ENCODE results near the gene IRX2.

The IRX2 gene

DNA sequence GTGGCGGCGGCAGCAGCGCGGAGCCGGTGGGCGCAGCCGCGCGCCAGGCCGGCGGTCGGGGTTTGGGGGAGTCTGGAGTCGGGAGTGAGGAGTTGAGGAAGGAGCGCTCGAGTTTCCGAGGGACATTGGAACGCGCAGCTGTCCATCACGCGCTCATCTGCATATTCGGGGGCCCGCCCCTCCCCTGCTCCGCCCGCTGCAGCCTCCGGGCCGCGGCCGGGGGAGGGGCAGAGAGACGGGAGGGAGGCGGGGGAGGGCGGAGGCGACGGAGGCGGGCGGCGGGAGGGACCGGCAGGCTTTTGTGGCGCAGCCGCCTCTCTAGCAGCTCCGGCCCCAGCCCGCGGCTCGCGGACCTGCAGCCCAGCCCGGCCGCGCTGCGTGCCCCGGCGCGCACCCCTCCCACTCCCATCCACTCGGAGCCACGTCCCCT lies at the start of gene IRX2:
TSS of gene IRX2 (minus strand) at position 86 of the 430 bp plus-strand sequence. CDS start 264 bp downstream, outside the sequence.
- DNase-seq (ENCODE audit: low read depth): peak; percentile 91

DNA sequence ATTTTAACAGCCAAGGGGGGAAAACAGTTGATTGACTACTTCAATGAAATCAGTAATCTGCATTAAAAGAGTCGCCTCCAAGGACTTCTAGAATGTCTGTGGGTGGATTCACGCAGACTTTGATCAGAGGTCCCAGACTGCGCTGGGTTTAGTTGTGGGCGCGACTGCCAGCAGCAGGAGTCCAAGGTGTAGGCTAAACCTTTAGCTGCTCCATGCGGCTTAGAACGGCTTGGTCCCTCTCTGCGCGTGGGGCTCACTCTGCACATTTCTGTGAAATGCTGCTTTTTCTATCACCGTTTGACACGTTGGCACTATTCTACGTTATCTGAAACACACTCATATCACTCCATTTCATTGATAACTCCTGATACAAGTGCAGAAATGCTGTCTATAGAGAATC lies 48.6 kb upstream of the IRX2 start:
- no peak for DNase-seq (ENCODE audit: low read depth)

DNA sequence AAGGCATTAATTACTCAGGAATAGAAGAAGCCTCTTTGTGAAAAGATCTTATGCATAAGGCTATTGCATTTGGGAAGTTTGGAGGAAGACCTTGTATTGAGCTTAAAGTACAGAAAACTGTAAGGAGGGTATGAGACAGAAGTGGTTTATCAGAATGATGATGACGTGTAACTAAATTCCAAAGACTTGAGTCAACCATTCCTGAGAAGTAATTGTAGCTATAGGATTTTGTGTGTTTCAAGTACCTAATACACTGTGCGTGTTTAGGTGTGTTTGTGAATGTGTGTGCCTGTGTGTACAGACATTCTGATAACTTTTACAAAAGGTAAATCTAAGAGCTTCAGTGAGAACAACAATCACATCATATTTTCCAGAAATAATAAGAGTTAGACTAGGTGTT lies 46.5 kb upstream of the IRX2 start:
- no peak for DNase-seq (ENCODE audit: low read depth)

DNA sequence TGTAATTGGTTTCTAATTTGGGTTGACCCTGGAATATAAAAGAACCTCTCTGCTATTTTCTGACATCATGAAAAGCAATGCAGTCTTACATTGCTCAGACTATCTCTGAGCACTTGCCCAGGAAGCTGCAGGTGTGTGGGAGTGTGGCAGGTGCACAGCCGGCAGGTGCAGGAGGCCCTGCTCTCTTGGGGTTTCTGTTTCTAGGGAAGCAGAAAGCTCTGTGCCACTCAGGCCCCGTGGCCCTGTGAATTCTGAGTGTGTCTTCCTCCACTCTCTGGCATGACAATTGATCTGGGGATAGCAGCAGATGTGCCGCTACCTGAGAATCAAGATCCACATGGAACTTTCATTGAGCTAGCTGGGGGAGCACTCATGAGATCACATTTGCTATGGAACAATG lies 45.7 kb upstream of the IRX2 start:
- DNase-seq (ENCODE audit: low read depth): no peak

DNA sequence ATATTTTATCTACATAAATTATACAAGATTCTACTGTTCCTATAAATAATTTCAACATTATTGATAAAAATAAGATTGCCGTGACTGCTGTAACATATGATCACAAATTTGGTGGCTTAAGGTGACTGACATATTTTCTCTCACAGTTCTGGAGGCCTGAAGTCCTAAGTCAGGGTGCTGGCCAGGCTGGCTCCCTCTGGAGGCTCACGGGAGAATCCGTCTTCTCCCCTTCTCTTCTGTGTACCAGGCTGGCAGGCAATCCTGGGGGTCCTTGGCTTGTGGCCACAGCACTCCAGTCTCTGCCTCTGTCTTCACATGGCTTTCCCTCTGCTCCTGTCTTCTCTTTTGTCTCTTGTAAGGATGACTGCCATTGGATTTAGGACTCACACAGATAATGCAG lies 31.7 kb upstream of the IRX2 start:
- DNase-seq (ENCODE audit: low read depth): no peak

DNA sequence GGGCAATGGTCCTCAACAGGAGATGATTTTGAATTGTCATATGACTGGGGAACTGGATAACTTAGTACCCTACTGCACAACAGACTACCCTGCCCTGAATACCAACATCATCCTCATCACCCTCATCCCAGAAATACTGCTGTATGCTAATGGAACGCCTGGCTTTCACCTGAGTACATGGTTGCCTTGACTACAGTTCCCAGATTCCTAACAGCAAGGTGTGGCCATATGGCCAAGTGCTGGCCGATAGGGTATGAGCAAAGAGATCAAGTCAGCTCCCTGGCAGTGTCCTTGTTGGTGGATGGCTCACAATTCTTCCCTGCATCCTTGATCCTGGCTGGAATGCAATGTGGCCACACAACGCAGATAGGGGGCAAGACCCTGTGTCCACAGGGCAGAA lies 31.2 kb upstream of the IRX2 start:
- no peak for DNase-seq (ENCODE audit: low read depth)

DNA sequence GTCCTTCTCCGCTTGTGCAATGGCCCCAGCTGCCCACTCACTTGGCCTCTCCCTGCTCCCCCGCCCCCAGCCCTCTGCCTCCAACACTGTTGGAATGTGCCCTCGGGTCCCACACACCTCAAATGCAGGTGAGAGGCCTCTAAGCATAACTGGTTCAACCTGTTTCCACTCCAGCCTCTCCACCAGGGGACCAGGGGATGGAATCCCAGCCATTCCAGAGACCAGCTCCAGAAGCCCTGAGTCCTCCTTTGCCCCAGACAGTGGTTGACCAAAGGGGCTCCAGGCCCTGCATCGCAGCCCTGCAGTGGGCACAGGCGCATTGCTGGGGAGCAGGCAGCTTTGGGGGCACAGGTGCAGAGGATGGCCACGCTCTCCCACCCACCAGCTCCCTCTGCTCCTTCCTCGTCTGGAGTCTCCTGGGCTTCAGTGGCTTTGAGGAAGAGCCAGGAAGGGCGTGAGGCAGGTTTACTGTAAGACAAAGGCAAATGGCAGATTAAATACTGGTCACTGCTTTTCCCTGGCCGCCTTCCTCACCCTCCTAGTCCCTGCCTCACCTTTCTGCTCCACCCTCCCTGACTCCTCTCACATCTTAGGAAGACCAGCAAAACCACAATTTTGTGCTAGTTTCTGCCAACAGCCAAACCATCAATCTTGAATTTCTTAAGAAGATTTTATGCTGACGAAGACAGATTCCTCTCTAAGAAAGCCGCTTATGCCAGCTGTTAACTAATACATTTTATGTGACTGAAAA lies 29.1 kb upstream of the IRX2 start:
- DNase-seq (ENCODE audit: low read depth): no peak

DNA sequence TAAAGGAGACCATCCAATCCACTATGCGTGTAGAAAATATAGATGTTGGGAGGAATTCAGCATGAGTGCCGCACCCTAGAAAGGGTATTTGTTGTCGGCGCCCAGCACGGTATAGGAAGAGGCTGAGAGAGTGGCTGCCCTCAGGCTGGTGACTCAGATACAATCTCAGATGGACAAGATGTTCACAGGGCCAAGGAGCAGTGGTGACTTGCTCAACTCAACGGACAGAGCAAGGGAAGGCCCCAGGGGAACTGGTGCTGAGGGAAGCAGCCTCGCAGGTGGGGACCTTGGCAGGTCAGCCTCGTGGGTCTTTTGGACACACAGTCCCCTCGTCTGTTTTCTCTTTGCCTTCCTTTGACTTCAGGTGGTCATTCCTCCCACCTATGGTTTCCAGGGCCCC lies 28.0 kb upstream of the IRX2 start:
- no peak for DNase-seq (ENCODE audit: low read depth)

DNA sequence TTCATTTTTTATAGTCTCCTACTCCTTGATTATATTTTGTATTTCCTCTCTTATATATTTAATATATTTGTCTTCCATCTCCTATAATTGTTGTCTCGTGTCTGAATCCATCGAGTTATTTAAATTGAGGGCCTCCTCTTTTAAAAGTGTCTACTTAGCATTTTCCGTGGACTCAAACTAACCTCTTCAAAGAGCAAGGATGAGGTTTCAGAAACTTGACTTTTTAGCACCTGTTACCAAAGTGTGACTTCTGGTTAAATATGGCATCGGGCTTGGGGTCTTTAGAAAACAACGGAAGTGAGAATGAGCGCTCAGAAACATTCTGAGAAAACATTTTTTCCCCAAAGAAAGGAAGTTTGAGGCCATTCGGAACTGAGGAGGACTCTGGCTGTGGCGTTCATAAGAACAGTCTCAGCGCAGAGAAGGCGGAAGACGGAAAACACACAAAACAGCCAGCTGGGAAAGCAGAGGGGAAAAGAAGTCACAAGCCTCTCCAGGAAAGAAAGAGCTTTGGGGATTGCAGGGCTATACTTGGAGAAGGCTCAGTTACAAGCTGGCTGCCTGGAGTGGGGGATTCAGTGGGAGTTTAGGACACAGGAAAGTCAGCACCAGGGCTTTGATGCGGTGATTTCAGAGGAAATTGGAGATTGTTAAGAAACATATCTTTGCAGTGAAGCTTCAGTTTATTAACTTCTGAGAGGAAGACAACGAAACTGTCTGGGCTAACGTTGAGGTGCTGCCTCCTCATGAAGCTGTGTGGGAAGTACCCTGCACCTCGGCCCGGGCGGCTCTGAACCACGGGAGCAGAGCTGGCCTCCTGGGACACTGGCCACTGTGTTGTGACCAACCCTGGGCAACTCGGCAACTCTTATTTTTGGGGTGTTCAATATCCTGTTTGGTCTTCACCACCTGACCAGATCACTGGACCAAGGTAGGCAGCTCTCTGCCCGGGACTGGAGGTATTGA lies 25.1 kb upstream of the IRX2 start:
- DNase-seq (ENCODE audit: low read depth): no peak

DNA sequence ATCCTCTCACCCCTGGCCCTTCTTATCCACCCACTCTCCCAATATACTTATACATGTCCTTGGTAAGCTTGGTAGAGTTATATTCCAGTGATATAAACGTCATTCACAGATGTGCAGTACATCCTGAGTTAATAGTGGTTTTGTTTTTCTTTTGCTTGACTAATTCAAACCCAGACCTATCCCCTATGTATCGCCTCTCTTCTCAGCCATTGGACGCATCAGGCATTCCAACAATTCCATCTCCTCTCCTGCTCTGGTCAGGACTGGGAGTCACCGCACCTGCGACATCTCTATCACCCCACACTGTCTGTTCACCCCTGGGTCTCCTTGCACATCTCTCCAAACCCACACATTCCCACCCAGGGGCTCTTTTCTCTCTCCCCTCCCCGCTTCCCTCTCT lies 21.9 kb upstream of the IRX2 start:
- DNase-seq (ENCODE audit: low read depth): no peak

DNA sequence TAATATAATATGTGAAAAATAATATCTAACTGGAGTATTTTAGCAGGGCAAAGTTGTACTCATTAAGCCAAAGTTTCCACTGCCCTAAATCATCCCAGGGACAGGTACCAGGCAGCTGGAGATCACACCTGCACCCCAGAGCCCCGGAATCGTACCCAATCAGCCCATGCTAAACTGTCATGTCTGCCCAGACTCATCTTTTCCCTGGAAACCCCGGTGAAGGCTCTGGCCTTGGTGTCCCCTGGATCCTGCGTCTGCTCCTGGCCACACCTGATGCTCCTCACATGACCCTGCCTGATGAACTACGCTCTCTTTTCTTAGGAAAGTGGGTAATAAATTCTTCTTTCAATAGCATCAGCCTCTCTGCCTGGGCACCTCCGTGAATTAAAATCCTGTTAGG lies 15.6 kb upstream of the IRX2 start:
- no peak for DNase-seq (ENCODE audit: low read depth)

DNA sequence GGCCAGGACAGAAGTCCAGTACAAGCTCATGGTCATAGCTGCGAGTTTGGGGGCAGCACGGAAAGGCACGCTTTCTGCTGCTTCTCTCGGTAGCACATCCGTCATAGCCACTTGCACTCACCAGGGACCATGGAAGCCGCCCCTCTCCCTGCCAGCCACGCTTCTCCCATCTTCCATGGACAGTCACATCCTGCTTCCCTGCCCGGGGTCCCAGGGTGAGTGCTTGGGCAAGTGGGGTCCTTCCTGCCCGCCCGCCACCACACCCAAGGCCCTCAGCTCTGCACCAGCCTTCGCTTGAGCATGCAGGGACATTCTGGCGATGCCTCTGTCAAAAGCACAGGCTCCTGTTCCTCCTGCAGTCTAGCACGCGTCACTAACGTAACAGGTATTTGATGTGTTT lies 13.1 kb upstream of the IRX2 start:
- DNase-seq (ENCODE audit: low read depth): no peak

DNA sequence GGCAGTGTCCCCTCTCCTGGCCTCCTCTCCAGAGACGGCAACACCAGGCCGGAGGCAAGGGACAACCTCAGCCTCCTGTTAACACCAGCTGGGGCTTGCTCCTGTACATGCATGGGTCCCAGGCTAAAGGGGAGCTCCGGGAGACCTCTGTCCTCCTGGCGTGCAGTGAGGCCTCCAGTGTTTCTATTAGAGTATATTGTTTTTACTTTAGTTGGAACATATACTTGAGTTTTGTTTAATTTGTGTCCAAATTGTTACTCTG lies 12.0 kb upstream of the IRX2 start:
- DNase-seq (ENCODE audit: low read depth): no peak

DNA sequence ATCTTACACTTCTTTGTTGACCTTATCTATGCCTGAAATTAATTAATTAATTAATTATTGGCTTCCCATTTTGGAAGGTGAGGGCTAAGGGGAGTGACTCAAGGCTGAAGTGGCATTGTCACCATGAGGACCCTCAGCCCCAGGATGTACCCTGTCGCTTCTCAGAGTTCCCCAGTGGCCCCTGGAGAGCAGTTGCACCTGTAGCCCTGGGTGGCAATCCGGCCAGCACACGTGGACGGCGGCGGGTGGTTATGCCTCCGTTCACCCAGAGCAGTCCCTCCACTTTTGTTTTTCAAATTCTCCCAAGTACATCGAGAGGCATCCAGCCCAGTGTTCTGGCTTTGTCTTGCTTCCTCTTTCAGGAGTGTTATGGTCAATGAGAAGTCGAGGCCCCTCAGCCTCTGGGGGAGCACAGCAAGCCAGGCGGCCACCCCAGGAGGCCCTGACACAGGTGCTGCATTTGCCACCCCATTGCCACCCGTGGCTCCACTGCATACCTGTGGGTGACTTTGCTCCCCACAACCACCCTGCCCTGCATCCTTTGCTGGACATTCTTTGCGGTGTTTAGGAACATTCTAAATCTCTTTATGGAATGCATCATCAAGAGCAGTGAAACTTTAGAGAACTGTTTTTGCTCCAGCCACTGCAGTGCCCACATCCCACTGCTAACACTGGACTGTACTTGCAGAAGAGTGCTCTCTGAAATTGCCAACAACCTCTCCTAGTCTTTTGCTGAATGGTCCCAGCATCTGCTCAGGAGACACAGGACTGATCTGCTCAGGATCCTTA lies 11.5 kb upstream of the IRX2 start:
- no peak for DNase-seq (ENCODE audit: low read depth)

DNA sequence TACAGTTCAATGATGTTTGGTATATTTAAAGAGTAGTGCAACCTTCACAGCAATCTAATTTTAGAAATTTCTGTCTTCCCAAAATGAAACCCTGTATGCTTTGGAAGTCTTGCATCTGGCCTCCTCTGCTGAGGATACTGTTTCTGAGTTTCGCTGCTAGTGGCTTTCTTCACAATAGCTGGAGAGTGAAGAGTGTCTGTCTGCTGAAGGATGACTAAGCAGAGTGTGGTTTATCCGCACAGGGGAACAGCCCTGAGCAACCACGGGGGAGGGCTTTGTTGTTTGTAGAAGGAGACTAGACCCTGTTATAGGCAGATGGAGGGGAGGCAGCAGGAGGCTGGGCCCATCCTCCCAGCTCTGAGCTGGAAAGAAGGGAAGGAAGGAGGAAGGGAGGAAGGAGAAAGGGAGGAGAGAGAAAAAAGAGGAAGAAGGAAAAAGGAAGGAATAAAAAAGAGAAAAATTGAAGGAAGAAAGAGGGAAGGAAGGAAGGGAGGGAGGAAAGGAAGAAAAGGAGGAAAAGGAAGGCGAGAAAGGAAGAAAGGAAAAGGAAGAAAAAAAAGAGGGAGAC lies 10.5 kb upstream of the IRX2 start:
- no peak for DNase-seq (ENCODE audit: low read depth)

DNA sequence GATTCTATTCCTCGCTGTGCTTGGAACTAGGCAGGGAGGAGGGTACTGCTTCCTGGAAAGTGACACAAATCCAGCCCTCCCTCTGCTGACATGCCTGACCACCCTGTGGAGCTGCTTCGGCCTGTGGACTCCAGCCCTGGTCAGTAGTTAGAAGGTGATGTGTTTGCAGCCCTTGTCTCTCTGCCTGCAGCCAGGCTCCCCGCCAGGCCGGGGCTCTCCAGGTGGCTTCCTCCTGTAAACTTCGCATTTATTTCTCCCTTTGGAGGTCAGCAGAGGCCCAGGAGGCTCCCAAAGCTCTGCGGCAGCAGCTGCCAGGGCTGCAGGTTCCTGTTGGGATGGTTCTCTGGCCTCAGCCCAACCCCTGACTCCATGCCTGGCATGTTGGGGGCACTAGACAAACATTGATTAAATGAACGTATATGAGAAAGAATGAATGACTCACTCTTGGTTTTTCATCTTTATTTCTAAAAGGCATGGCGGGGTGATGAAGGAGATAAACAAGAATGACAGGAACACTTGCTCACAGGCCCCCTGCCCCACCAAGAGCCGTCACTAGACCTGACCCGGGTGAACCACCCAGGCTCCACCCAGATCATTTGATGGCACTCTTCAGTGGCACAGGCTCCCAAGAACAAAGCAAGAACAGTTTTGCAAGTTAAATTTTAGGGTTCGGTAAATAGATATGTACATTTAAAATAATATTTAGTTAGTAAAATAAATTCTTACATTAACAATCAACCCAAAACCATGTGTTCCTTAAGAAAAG lies 8.4 kb upstream of the IRX2 start:
- DNase-seq (ENCODE audit: low read depth): no peak

DNA sequence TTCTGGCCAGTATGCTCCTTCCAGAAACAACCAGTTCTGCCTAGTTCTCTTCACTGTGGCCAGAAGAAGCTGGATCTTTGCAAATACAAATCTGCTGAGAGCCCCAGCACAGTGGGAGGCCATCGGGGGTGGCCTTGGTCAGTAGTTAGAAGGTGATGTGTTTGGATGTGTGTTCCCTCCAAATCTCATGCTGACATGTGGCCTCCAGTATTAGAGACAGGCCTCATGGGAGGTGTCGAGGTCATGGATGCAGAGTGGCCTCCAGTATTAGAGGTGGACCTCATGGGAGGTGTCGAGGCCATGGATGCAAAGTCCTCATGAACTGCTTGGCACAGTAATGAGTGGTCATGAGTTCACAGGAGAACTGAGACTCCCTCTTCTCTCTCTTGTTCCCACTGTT lies 7.6 kb upstream of the IRX2 start:
- no peak for DNase-seq (ENCODE audit: low read depth)

DNA sequence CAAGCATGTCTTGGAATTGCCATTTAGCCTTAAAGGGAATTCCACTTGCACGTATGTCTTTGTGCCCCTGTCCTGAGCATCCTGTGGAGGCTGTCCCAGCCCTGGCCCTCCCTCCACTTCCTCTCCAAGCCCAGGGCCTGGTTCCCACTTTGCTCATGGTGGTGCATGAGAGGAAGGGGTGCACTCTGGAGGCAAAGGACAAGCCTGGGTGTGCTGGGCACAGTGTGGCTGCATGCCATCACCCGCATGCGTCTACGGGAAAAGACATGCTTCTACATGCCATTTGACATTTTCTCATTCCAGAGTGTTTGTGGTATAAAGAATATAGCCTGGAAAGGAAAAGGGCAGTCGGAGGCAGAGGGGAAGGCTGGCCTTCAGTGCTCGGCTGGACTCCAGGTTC lies 7.2 kb upstream of the IRX2 start:
- no peak for DNase-seq (ENCODE audit: low read depth)

DNA sequence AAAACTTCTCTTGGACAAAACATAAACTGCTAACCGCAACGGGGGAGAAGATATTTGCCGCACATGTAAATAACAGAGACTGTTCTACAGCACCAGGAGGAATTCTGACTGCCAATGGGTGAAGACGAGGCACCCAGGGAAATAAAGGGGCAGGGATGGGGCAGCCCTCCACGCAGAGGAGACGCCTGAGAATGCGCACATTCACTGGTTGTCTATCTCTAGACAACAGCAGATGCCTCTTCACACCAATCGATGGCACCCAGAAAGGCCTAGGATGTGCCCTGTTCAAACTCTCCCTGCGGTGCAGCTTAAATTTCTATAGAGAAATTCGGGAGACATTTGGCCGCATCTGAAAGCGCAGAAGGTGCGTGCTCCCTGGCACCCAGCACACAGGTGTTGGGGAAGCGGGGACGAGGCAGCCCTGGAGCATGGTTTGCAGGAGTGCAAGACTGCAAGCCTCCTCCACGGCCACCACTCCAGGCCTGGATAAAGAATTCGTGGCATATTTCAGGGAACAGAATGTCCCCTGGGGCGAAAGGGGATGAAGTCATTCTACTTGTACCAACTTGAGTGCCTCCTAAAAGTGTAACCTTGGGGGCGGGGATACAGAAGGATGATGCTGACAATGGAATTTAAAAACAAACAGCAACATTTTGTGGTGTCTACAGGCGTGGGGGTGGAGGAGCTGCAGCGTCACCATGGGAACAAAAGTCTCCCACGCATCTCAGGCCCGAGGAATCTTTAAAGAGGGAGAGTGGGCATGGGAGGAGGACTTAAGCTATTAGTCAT lies 6.3 kb upstream of the IRX2 start:
- no peak for DNase-seq (ENCODE audit: low read depth)

DNA sequence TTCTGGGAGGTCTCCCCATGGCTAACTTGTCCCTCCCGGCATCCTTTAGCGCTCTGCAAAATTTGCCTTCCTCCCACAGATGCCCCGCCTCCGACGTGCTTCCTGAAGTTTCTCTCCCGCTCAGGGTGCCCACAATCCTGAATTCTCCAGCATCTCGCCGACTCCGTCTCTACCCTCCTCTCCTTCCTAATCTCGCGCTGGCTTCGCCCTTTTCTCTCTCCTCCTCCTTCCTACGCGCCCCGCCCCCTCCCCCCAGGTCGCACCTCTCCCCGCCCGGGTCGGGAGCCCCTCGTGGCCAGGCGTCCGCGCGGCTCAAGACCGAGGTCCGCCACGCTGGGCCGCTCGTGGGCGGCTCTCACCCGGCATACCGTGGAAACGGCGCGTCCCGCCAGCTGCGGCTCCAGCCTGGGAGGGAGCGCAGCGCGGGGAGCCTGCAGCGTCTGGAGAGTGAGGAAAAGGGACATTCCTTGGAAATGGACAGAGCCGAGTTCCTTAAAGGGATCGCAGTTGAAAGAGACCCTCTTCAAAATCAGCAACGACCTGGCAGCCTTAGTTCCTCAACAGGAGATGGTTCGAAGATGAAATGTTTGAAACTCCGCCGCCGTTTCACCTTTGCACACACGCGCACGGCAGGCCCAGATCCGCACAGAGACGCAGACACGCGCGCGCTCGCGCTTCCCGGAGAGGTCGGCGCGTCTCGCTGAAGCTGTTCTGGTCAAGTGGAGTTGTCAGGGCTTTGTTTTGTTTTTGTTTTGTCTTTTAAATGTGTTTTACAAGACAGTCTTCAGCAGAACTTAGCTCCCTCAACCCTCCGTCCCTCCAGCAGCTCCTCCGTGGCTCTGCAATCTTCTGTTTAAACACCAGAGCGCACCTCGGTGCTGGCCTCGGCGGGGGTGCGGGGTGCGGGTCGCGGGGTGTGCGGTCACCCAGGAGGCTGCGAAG lies 5.0 kb upstream of the IRX2 start:
- no peak for DNase-seq (ENCODE audit: low read depth)
